LNCAP (cell line): ENCODE measurements around the gene GCLC.

Source experiments
- CTCF ChIP-seq: fragments of 450-650 bp; IDR thresholded peaks from 2 replicates; pipeline ENCODE4 v1.5.1; 2017; ENCODE audit warnings: mild to moderate bottlenecking

Gene GCLC

GRCh38 chr6:53584726-53585125, 39.8 kb upstream of the GCLC start:
- TF ChIP-seq CTCF = no peak

GRCh38 chr6:53583451-53583850, 38.5 kb upstream of the GCLC start:
- no peak for TF ChIP-seq CTCF

- TF ChIP-seq CTCF = no peak
Measured at GRCh38 chr6:53582963-53583362, 38.1 kb upstream of the GCLC start.

- TF ChIP-seq CTCF = no peak
Measured at GRCh38 chr6:53581856-53582255, 37.0 kb upstream of the GCLC start.

GRCh38 chr6:53581173-53581773, 36.4 kb upstream of the GCLC start:
- TF ChIP-seq CTCF = no peak

GRCh38 chr6:53579338-53579737, 34.4 kb upstream of the GCLC start:
- TF ChIP-seq CTCF = no peak

- TF ChIP-seq CTCF = no peak
Measured at GRCh38 chr6:53578371-53578770, 33.5 kb upstream of the GCLC start.

- no peak for TF ChIP-seq CTCF
Measured at GRCh38 chr6:53573299-53573698, 28.4 kb upstream of the GCLC start.
